GM23248 (cell line): Measurements from ENCODE around the gene KLHDC4. TPM values are rescaled to one million over a fixed set of nuclear protein-coding genes. Genes with fewer than 3 reads are reported as not detected.
A peak's percentile ranks its signal among the peaks of the same experiment; 100 is the strongest.

Experiments
- DNase-seq: peaks from one replicate; pipeline ENCODE4 v3.0.0-alpha.2; 2015
- H2AFZ ChIP-seq: fragments of 200-600 bp; sonication (generic); 2 replicates; pipeline ENCODE4 v1.6.1; 2016; ENCODE audit warnings: antibody characterized with exemption
- H3F3A ChIP-seq: fragments of 200-600 bp; sonication (generic); 2 replicates; pipeline ENCODE4 v1.6.1; 2016; ENCODE audit warnings: mild to moderate bottlenecking, antibody characterized with exemption, mixed run types; ENCODE audit not compliant: insufficient read depth
- H3K27ac ChIP-seq: fragments of 200-600 bp; sonication (generic); 2 replicates; pipeline ENCODE4 v1.5.1; 2016; ENCODE audit warnings: mild to moderate bottlenecking
- H3K27me3 ChIP-seq: fragments of 200-600 bp; sonication (generic); replicated peaks from 2 replicates; pipeline ENCODE4 v1.6.1; 2016; ENCODE audit warnings: mild to moderate bottlenecking; ENCODE audit not compliant: insufficient read depth
- H3K36me3 ChIP-seq: fragments of 200-600 bp; sonication (generic); 2 replicates; pipeline ENCODE4 v1.6.1; 2016; ENCODE audit warnings: low read depth, mild to moderate bottlenecking
- H3K4me1 ChIP-seq: fragments of 200-600 bp; sonication (generic); 2 replicates; pipeline ENCODE4 v1.6.1; 2016; ENCODE audit warnings: mild to moderate bottlenecking; ENCODE audit not compliant: insufficient read depth
- H3K4me2 ChIP-seq: fragments of 200-600 bp; sonication (generic); one replicate; pipeline ENCODE4 v1.6.1; 2016; ENCODE audit warnings: mild to moderate bottlenecking; ENCODE audit not compliant: unreplicated experiment
- H3K4me3 ChIP-seq: fragments of 200-600 bp; sonication (generic); 2 replicates; pipeline ENCODE4 v1.5.1; 2016; ENCODE audit warnings: mild to moderate bottlenecking
- H3K79me2 ChIP-seq: fragments of 200-600 bp; sonication (generic); 2 replicates; pipeline ENCODE4 v1.6.1; 2016; ENCODE audit warnings: mild to moderate bottlenecking; ENCODE audit not compliant: insufficient read depth
- H3K9ac ChIP-seq: fragments of 200-600 bp; sonication (generic); 2 replicates; pipeline ENCODE4 v1.6.1; 2016; ENCODE audit warnings: mild to moderate bottlenecking
- H3K9me2 ChIP-seq: fragments of 200-600 bp; sonication (generic); 2 replicates; pipeline ENCODE4 v1.6.1; 2016; ENCODE audit warnings: mixed run types, mild to moderate bottlenecking, moderate library complexity; ENCODE audit not compliant: insufficient read depth
- H3K9me3 ChIP-seq: fragments of 200-600 bp; sonication (generic); one replicate; pipeline ENCODE4 v1.6.1; 2017; ENCODE audit warnings: low read depth
- H4K20me1 ChIP-seq: fragments of 200-600 bp; sonication (generic); 2 replicates; pipeline ENCODE4 v1.6.0; 2016; ENCODE audit not compliant: insufficient read depth
- EZH2 ChIP-seq: fragments of 200-600 bp; sonication (generic); IDR thresholded peaks from 2 replicates; pipeline ENCODE4 v1.6.1; 2018; ENCODE audit warnings: antibody characterized with exemption, mild to moderate bottlenecking; ENCODE audit not compliant: insufficient read depth, poor library complexity, severe bottlenecking
- EZH2phosphoT487 ChIP-seq: fragments of 200-600 bp; sonication (generic); IDR thresholded peaks from 2 replicates; pipeline ENCODE4 v1.6.1; 2018; ENCODE audit warnings: antibody characterized with exemption, moderate library complexity, mild to moderate bottlenecking, low read depth; ENCODE audit not compliant: insufficient read depth
- WGBS, 2 experiments: methylation state at CpG; one replicate each; pipeline ENCODE4 v1.1.6; 2015 to 2017; ENCODE audit warnings: low lambda C conversion rate in 2 of 2, low coverage in 1 of 2; ENCODE audit errors: missing lambda C conversion rate in 2 of 2; 5-methylcytosine and 5-hydroxymethylcytosine counted together
- in situ Hi-C: fragments of 300-500 bp; cut with MboI; formaldehyde crosslinking; loops from 2 replicates; pipeline ENCODE4 v1.15.0; 2020
- polyA plus RNA-seq: library from polyadenylated mRNA; unstranded; fragments of >200 nt; fragmentation: Nextera tagmentation; extraction: Ambion mirVana; gene quantifications from 2 replicates; pipeline ENCODE4 v1.2.1, GENCODE V29; 2016
- total RNA-seq: library from RNA; depleted of rRNA; stranded (reverse); fragments of >200 nt; shearing (Covaris generic); gene quantifications from 2 replicates; pipeline ENCODE4 v1.2.3, GENCODE V29; 2014

KLHDC4 gene
- total and polyA plus RNA-seq, 2 experiments from 2014 or later: 8.8 to 9.4 TPM

DNA sequence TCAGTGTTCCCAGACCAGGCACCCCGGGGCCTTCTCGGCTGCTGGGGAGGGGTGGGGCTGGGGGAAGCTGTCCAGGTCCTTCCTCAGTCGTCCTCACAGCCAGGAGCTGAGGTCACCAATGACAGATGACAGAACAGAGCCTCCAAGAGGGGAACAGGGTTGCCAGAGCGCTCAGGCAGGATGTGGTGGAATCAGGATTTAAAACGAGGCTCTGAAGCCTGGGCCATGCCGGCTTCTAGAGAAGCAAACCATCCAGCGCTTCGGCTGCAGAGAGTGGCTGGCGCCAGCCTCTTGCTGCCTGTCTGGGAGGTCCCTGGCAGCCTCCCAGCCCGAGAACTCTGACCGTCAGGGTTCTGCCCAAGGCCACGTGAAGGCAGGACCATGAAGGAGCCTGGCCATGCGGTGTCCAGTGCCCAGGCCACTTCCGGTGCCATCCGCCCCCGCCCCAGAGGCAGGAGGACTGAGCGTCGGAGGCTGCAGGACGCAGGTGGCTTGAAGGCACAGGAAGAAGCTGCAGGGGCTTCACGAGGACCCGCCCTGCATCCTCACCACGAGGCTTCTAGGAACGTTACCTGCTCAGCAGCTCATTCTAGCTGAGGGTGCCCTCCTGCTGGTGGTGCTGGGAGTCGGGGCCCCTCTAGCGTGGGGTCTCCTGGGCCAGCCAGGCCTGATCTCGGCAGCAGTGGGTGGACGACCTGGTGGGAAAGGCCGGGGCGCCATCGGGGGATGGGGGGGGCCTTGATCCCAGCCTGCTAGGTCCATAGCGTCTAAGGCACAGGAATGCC lies 78.5 kb downstream of the KLHDC4 start:
- no peak for TF ChIP-seq EZH2
- TF ChIP-seq EZH2phosphoT487: no peak

DNA sequence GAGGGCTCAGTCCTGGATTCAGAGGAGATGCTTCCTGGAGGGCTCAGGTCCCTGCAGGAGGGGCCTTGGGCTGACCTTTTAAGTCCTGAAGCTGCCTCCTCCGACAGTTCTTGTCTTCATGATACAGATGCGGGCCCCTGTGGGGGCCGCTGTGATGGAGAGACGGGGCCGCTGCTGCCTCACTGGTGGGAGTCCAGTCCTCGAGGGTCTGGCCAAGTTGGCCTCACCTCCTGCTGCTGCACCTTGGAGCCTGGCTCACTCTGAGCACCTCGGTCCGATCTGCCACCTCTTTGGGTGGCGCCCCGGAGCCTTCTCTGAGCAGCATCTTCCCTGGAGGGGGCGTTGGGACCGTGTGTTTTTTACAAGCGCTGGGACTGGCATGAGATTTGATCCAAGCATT lies 79.1 kb downstream of the KLHDC4 start:
- no peak for TF ChIP-seq EZH2phosphoT487
- TF ChIP-seq EZH2: no peak
- Histone ChIP-seq H3K9me3 (no peaks in the 10 kb centered on the region), H3K4me3 (no peak overlapping the region), H3K27me3 (peaks cover 13% of the 10 kb centered on the region), H3F3A (no peaks in the 10 kb centered on the region), H3K4me2 (no peak overlapping the region), H3K9ac (no peak overlapping the region), H3K4me1 (peaks cover 5% of the 10 kb centered on the region), H3K79me2 (no peaks in the 10 kb centered on the region), H4K20me1 (no peaks in the 10 kb centered on the region), H2AFZ (no peak overlapping the region), H3K27ac (no peak overlapping the region), H3K36me3 (no peaks in the 10 kb centered on the region), H3K9me2 (no peaks in the 10 kb centered on the region)
- no peak for DNase-seq
- WGBS, 2 experiments: 21 to 28% methylated on average over 9 to 11 of the region's 13 CpGs
- in situ Hi-C loops: no loop called here

More for the DNA sequence above, 78.5 kb downstream of the KLHDC4 start:
- Histone ChIP-seq H3K9me2 (no peaks in the 10 kb centered on the region), H3K79me2 (no peaks in the 10 kb centered on the region), H3K36me3 (no peaks in the 10 kb centered on the region), H3K4me1 (peaks cover 2% of the 10 kb centered on the region), H3K4me2 (no peak overlapping the region), H3F3A (no peaks in the 10 kb centered on the region), H3K27me3 (peaks cover 13% of the 10 kb centered on the region), H4K20me1 (no peaks in the 10 kb centered on the region), H3K27ac (no peak overlapping the region), H2AFZ (no peak overlapping the region), H3K9me3 (no peaks in the 10 kb centered on the region), H3K9ac (no peak overlapping the region), H3K4me3 (no peak overlapping the region)
- in situ Hi-C loops: no loop called here
- WGBS, 2 experiments: 46 to 48% methylated on average over 29 of the region's 31 CpGs
- peak; percentile 64 for DNase-seq

DNA sequence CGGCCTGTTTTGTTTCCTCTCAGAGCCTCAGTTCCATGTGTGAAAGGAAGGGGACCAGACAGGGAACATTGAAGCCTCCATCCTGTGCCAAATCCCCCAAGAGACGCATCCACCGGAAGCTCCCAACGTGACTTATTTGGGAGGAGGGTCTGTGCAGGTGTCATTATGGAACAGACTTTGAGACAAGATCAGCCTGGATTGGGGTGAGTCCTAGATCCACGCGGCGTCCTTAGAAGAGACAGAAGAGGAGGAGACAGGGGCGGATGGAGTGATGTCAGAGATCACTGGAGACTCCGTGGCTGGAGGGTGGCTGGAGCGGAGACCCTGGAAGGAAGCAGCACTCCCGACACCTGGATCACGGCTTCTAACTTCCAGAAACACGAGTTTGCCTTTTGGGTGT lies 80.0 kb downstream of the KLHDC4 start:
- no peaks in the 10 kb centered on the region for H3K79me2 ChIP-seq
- peaks cover 13% of the 10 kb centered on the region for H3K27me3 ChIP-seq
- DNase-seq: no peak
- H4K20me1 ChIP-seq: no peaks in the 10 kb centered on the region
- peaks cover 5% of the 10 kb centered on the region for H3K4me1 ChIP-seq
- H3K27ac ChIP-seq: no peak overlapping the region
- no peak overlapping the region for H3K4me2 ChIP-seq
- 80 to 92% methylated on average over 13 of the region's 13 CpGs for whole genome bisulfite sequencing, 2 experiments
- H3K9ac ChIP-seq: no peak overlapping the region
- in situ Hi-C loops: no loop called here
- no peak overlapping the region for H2AFZ ChIP-seq
- no peaks in the 10 kb centered on the region for H3K36me3 ChIP-seq
- H3K9me2 ChIP-seq: no peaks in the 10 kb centered on the region
- H3K9me3 ChIP-seq: no peaks in the 10 kb centered on the region
- TF ChIP-seq EZH2phosphoT487 (no peak), EZH2 (no peak)
- H3F3A ChIP-seq: no peaks in the 10 kb centered on the region
- H3K4me3 ChIP-seq: no peak overlapping the region

DNA sequence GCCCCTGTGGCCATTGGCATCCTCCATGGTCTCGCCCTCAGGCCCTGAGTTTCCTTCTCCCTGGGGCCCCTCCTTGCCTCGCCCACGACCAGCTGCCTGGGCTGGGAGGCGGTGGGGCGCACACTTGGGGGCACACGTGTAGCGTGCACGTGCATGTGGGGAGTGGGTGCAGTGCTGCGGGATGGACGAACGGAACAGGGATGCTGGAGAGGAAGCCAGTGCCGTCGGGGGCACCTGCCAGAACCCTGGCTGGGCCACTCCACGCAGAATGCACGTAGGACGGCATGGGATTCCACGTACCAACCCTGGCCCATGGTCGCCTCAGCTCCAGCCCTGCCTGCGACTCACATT lies 80.4 kb downstream of the KLHDC4 start:
- H4K20me1 ChIP-seq: no peaks in the 10 kb centered on the region
- H3K27me3 ChIP-seq: peaks cover 13% of the 10 kb centered on the region
- no peaks in the 10 kb centered on the region for H3K36me3 ChIP-seq
- H3K4me3 ChIP-seq: no peak overlapping the region
- H3K9ac ChIP-seq: no peak overlapping the region
- H3K27ac ChIP-seq: no peak overlapping the region
- H3K9me3 ChIP-seq: no peaks in the 10 kb centered on the region
- TF ChIP-seq EZH2phosphoT487: no peak
- no peak for TF ChIP-seq EZH2
- 79 to 84% methylated on average over 19 of the region's 19 CpGs for WGBS, 2 experiments
- no peaks in the 10 kb centered on the region for H3K9me2 ChIP-seq
- no peak for DNase-seq
- H2AFZ ChIP-seq: no peak overlapping the region
- peaks cover 5% of the 10 kb centered on the region for H3K4me1 ChIP-seq
- H3K4me2 ChIP-seq: no peak overlapping the region
- no peaks in the 10 kb centered on the region for H3K79me2 ChIP-seq
- in situ Hi-C loops: no loop called here
- no peaks in the 10 kb centered on the region for H3F3A ChIP-seq
